ENCODE measurements around the gene MYOF. TPM values are rescaled to one million over a fixed set of nuclear protein-coding genes. Genes with fewer than 3 reads are reported as not detected.

MYOF gene
- total and polyA plus RNA-seq, 2 of the 8 experiments (the other 6 are each of a cell fraction or from before 2014, with no cell fraction given) = 0.98 to 2.3 TPM

DNA sequence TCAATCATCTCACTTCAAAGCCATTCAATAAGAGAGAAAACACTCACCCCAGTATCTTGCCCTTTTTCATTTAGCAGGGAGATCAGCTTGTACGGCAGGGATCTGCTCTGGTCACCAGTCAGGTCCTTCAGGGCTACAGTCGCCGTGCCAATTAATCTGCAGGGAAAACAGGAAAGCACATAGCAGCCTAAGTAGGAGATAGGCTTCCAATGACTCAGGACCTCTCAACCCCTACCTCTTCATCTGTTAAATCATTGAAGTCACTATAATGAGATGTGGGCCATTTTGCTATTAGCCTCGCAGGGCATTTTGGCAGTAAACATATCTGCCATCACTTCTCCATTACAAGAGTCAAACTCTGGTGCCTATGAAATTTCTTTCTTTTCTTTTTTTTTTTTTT lies 50.8 kb downstream of the MYOF start:
- Histone ChIP-seq H3K18ac (ENCODE audit: extremely low read depth, low read length) (no peak overlapping the region), H2BK5ac (ENCODE audit: low read depth, low read length) (no peak overlapping the region), H3K79me1 (ENCODE audit: low read depth, low read length) (no peaks in the 10 kb centered on the region), H3K79me2 (ENCODE audit: control insufficient read depth in 1 of 2, insufficient read depth in 2 of 2, low read length in 2 of 2) (no peaks in the 10 kb centered on the region), H2BK20ac (ENCODE audit: low read length) (no peak overlapping the region), H2BK15ac (ENCODE audit: low read length) (no peak overlapping the region), H3K27ac (ENCODE audit: low read depth, low read length) (no peak overlapping the region), H3K36me3 (ENCODE audit: control insufficient read depth in 2 of 4, insufficient read depth in 4 of 4, low read length in 3 of 4) (no peaks in the 10 kb centered on the region), H3K4me2 (ENCODE audit: insufficient read depth in 1 of 2, low read depth in 2 of 2, low read length in 2 of 2) (no peak overlapping the region), H3K4me1 (replicated peaks in 1 of 4; ENCODE audit: control insufficient read depth in 3 of 4, insufficient read depth in 4 of 4, low read length in 3 of 4) (peaks cover 4 to 9% (median 6%) of the 10 kb centered on the region in 4 experiments; a peak in 4 of 7 replicates), H2BK120ac (replicated peaks; ENCODE audit: low read depth, low read length) (no peak overlapping the region), H3K4ac (replicated peaks; ENCODE audit: insufficient read length, low read depth, low read length) (no peak overlapping the region), H3K23ac (ENCODE audit: insufficient read length) (no peak overlapping the region), H2BK12ac (ENCODE audit: low read depth, low read length) (no peak overlapping the region; the same call in 1 of the 2 replicates), H3K27me3 (replicated peaks in 1 of 4; ENCODE audit: control insufficient read depth in 3 of 4, extremely low read depth in 1 of 4, insufficient read depth in 3 of 4, low read length in 3 of 4) (no peaks in the 10 kb centered on the region), H3K9ac (replicated peaks in 1 of 4; ENCODE audit: extremely low read depth in 1 of 4, low read depth in 3 of 4, low read length in 3 of 4) (no peak overlapping the region), H4K91ac (replicated peaks; ENCODE audit: insufficient read length, low read length) (no peak overlapping the region), H4K5ac (ENCODE audit: insufficient read length, low read depth, low read length) (no peak overlapping the region), H4K8ac (ENCODE audit: extremely low read depth, insufficient read depth, low read length) (no peak overlapping the region), H3K4me3 (ENCODE audit: extremely low read depth in 1 of 4, insufficient read depth in 2 of 4, low read depth in 3 of 4, low read length in 4 of 4) (no peak overlapping the region), H2AK5ac (ENCODE audit: low read depth, low read length) (no peak overlapping the region), H3K23me2 (ENCODE audit: low read depth, low read length) (no peaks in the 10 kb centered on the region), H3K56ac (replicated peaks; ENCODE audit: insufficient read length, low read depth, low read length) (no peak overlapping the region), H3K9me3 (ENCODE audit: insufficient read depth in 2 of 2, low read depth in 1 of 2, low read length in 1 of 2) (no peaks in the 10 kb centered on the region), H2AFZ (ENCODE audit: low read length) (no peak overlapping the region), H3K14ac (ENCODE audit: insufficient read length) (no peak overlapping the region), H4K20me1 (replicated peaks in 1 of 2; ENCODE audit: control insufficient read depth in 1 of 2, insufficient read depth in 2 of 2, low read length in 2 of 2) (no peaks in the 10 kb centered on the region)
- CTCF ChIA-PET (ENCODE audit: partially characterized antibody) = interaction anchor here (1.2 to 1.8 kb wide), 2 partner anchors 14 to 57 kb away, joined by 3 to 4 read pairs; no protein-coding TSS in a partner anchor
- FAIRE-seq (no peak), DNase-seq (ENCODE audit: low read depth in 1 of 2, low spot score in 2 of 2) (no peak)
- POLR2A ChIA-PET (ENCODE audit: partially characterized antibody) = interaction anchor here (0.6 kb wide), 1 partner anchor 127 kb away, joined by 3 read pairs; no protein-coding TSS in a partner anchor
- 94% methylated on average over 4 of the region's 4 CpGs; no CpG with 5 or more reads in 1 of the 2 experiments for WGBS, 2 experiments (ENCODE audit: extremely low coverage in 1 of 2, insufficient coverage in 1 of 2, insufficient read length in 1 of 2, insufficient replicate concordance in 2 of 2, low coverage in 1 of 2, low lambda C conversion rate in 2 of 2, missing lambda C conversion rate in 1 of 2)
- TF ChIP-seq CBX5 (IDR thresholded peaks at IDR 0.05; ENCODE audit: low read depth, low read length) (no peak), NANOG (IDR thresholded peaks at IDR 0.05; ENCODE audit: insufficient read depth, low read depth, low read length, poor library complexity, severe bottlenecking) (no peak), SP1 (IDR thresholded peaks at IDR 0.05; ENCODE audit: low read depth, low read length) (no peak), NRF1 (IDR thresholded peaks at IDR 0.05; ENCODE audit: low read depth, low read length) (no peak), RXRA (IDR thresholded peaks at IDR 0.05; ENCODE audit: insufficient read depth, low read depth, low read length) (no peak), RNF2 (IDR thresholded peaks at IDR 0.05; ENCODE audit: borderline replicate concordance, low read depth, low read length, missing control alignments, poor library complexity, severe bottlenecking) (no peak), SIRT6 (IDR thresholded peaks at IDR 0.05; ENCODE audit: low read length) (no peak), CEBPB (IDR thresholded peaks at IDR 0.05; ENCODE audit: low read depth, low read length) (no peak), HDAC6 (IDR thresholded peaks at IDR 0.05; ENCODE audit: low read depth, low read length) (no peak), TAF1 (IDR thresholded peaks at IDR 0.05; ENCODE audit: low read depth, low read length) (no peak), BACH1 (IDR thresholded peaks at IDR 0.05; ENCODE audit: low read length) (no peak), PHF8 (conservative IDR thresholded peaks at IDR 0.05; ENCODE audit: low read depth, low read length) (no peak), POU5F1 (IDR thresholded peaks at IDR 0.05; ENCODE audit: low read depth, low read length) (no peak), BCL11A (IDR thresholded peaks at IDR 0.05; ENCODE audit: low read depth in 2 of 2, low read length in 2 of 2) (no peak), HDAC2 (IDR thresholded peaks at IDR 0.05; ENCODE audit: borderline replicate concordance in 1 of 2, low read depth in 2 of 2, low read length in 2 of 2) (no peak)
